Erythroblast (primary cell): ENCODE results near the gene BDH2.

Source experiments
- GATA1 ChIP-seq: IDR thresholded peaks from 2 replicates; pipeline ENCODE4 v1.6.1; 2011; ENCODE audit warnings: low read depth, mild to moderate bottlenecking, control low read depth, low read length, moderate library complexity
- POLR2A ChIP-seq: IDR thresholded peaks from 2 replicates; pipeline ENCODE4 v1.6.1; 2011; ENCODE audit warnings: mild to moderate bottlenecking, low read length

DNA sequence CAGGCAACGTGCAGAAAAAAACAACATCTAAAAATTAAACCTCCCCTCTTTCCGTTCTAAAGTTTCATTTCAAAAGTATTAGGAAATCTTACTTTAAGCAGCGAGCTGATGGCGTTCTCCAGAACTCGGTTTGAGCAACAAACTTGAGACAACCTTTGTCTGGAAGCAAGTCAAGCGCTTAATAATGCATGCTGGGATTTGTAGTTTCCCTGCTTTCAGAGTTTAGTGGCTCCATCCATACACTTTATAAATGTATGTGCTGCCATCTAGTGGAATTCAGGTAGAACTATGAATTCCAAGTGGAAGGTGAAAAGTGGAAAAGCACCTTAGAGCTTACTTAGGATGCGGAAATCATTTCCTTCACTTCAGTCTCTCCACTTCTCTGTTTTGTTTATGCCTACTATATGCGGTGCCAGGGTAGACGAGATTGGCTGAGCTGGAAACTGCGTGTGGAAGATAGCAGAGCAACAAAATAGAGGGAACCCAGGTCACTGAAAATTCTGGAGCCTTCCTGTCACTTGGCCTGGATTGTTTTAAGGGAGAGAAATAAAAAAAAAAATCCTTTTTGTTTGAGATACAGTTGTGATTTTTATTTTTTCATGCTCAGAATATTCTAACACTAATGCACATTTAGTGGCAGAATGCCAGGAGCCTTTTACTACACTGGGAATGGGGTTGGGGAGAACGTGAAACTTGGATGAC, at the start of gene BDH2:
- TF ChIP-seq POLR2A (no peak), GATA1 (no peak)
